Neural progenitor cell (in vitro differentiated cells): ENCODE measurements around the gene TRMT10B.

ENCODE experiments used
- EZH2phosphoT487 ChIP-seq: fragments of 200-600 bp; sonication (generic); IDR thresholded peaks from 2 replicates; pipeline ENCODE4 v1.6.1; 2017; ENCODE audit warnings: antibody characterized with exemption
- TF ChIP-seq, protein P1 (sequence below): fragments of 200-600 bp; sonication (generic); IDR thresholded peaks from 2 replicates; pipeline ENCODE4 v1.5.1; 2017; ENCODE audit warnings: antibody characterized with exemption, mild to moderate bottlenecking

DNA sequence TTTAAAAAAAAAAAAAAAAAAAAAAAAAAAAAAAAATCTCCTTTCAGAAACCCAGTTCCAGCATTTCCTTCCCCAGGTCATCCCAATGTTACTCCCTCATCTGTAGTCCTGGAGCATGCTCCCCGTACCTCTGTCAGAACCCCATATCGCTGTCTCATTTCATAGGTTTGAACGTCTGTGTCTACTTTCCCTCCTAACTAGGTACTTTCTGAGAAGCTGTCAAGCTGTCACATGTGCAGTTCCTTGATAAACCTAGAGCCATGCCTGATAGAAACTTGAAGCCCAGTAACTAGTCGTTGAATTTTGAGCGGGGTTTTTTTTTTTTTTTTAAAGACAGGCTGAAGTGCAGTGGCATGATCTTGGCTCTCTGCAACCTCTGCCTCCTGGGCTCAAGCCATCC lies 15.7 kb downstream of the TRMT10B start:
- TF ChIP-seq, protein P1, sequence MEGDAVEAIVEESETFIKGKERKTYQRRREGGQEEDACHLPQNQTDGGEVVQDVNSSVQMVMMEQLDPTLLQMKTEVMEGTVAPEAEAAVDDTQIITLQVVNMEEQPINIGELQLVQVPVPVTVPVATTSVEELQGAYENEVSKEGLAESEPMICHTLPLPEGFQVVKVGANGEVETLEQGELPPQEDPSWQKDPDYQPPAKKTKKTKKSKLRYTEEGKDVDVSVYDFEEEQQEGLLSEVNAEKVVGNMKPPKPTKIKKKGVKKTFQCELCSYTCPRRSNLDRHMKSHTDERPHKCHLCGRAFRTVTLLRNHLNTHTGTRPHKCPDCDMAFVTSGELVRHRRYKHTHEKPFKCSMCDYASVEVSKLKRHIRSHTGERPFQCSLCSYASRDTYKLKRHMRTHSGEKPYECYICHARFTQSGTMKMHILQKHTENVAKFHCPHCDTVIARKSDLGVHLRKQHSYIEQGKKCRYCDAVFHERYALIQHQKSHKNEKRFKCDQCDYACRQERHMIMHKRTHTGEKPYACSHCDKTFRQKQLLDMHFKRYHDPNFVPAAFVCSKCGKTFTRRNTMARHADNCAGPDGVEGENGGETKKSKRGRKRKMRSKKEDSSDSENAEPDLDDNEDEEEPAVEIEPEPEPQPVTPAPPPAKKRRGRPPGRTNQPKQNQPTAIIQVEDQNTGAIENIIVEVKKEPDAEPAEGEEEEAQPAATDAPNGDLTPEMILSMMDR = no peak
- no peak for TF ChIP-seq EZH2phosphoT487
